ENCODE measurements around the gene SPRYD3.

The SPRYD3 gene

GRCh38 chr12:53091756-53092155 is 12.6 kb upstream of the SPRYD3 start:
- no peaks in the 10 kb centered on the region for H3K9me3 ChIP-seq (ENCODE audit: control insufficient read depth, insufficient read depth, low read depth, low read length)
- H3K4me1 ChIP-seq (ENCODE audit: control insufficient read depth, insufficient read depth, low read length), result no peaks in the 10 kb centered on the region; the same call in 1 of the 2 replicates
- TF ChIP-seq, protein P1, sequence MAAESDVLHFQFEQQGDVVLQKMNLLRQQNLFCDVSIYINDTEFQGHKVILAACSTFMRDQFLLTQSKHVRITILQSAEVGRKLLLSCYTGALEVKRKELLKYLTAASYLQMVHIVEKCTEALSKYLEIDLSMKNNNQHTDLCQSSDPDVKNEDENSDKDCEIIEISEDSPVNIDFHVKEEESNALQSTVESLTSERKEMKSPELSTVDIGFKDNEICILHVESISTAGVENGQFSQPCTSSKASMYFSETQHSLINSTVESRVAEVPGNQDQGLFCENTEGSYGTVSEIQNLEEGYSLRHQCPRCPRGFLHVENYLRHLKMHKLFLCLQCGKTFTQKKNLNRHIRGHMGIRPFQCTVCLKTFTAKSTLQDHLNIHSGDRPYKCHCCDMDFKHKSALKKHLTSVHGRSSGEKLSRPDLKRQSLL (tag by site-specific recombination; IDR thresholded peaks at IDR 0.05), result peak; percentile 85
- TF ChIP-seq ZNF530 (tag by site-specific recombination; IDR thresholded peaks at IDR 0.05; ENCODE audit: low read depth), result no peak
- no peak for TF ChIP-seq ZNF561 (tag by site-specific recombination; IDR thresholded peaks at IDR 0.05; ENCODE audit: borderline replicate concordance)
- no peaks in the 10 kb centered on the region for H3K36me3 ChIP-seq (ENCODE audit: control insufficient read depth in 2 of 2, insufficient read depth in 1 of 2, low read length in 2 of 2)
- POLR2A ChIA-PET, result interaction anchor here (0.6 to 0.9 kb wide), 2 partner anchors 13 to 89 kb away, joined by 3 to 4 read pairs; partner anchors contain the start of genes SPRYD3 and ZNF740
- CTCF ChIA-PET, result no interaction called here
- no peak overlapping the region for H3K4me3 ChIP-seq (ENCODE audit: low read depth, low read length)
- H3K27ac ChIP-seq (ENCODE audit: extremely low read depth, low read depth, low read length), result no peak overlapping the region

GRCh38 chr12:53090554-53090953 is 11.4 kb upstream of the SPRYD3 start:
- ChIA-PET POLR2A (interaction anchor here (1.6 kb wide), 1 partner anchor 12 kb away, joined by 6 read pairs; the partner anchor contains the start of gene SPRYD3), CTCF (interaction anchor here (0.6 to 1.3 kb wide), 3 partner anchors 9 to 773 kb away, joined by 3 to 9 read pairs (median 8); no protein-coding TSS in a partner anchor)
- Histone ChIP-seq H3K4me3 (ENCODE audit: low read depth, low read length) (no peak overlapping the region), H3K27ac (ENCODE audit: extremely low read depth, low read depth, low read length) (no peak overlapping the region), H3K4me1 (ENCODE audit: control insufficient read depth, insufficient read depth, low read length) (no peaks in the 10 kb centered on the region), H3K9me3 (ENCODE audit: control insufficient read depth, insufficient read depth, low read depth, low read length) (no peaks in the 10 kb centered on the region), H3K36me3 (ENCODE audit: control insufficient read depth in 2 of 2, insufficient read depth in 1 of 2, low read length in 2 of 2) (no peaks in the 10 kb centered on the region)
- no peak for TF ChIP-seq KLF7 (tag by site-specific recombination; IDR thresholded peaks at IDR 0.05; ENCODE audit: borderline replicate concordance)
- TF ChIP-seq ZNF530 (tag by site-specific recombination; IDR thresholded peaks at IDR 0.05; ENCODE audit: low read depth), result no peak
- no peak for TF ChIP-seq ZEB2 (tag by site-specific recombination; IDR thresholded peaks at IDR 0.05)
- TF ChIP-seq, protein P2, sequence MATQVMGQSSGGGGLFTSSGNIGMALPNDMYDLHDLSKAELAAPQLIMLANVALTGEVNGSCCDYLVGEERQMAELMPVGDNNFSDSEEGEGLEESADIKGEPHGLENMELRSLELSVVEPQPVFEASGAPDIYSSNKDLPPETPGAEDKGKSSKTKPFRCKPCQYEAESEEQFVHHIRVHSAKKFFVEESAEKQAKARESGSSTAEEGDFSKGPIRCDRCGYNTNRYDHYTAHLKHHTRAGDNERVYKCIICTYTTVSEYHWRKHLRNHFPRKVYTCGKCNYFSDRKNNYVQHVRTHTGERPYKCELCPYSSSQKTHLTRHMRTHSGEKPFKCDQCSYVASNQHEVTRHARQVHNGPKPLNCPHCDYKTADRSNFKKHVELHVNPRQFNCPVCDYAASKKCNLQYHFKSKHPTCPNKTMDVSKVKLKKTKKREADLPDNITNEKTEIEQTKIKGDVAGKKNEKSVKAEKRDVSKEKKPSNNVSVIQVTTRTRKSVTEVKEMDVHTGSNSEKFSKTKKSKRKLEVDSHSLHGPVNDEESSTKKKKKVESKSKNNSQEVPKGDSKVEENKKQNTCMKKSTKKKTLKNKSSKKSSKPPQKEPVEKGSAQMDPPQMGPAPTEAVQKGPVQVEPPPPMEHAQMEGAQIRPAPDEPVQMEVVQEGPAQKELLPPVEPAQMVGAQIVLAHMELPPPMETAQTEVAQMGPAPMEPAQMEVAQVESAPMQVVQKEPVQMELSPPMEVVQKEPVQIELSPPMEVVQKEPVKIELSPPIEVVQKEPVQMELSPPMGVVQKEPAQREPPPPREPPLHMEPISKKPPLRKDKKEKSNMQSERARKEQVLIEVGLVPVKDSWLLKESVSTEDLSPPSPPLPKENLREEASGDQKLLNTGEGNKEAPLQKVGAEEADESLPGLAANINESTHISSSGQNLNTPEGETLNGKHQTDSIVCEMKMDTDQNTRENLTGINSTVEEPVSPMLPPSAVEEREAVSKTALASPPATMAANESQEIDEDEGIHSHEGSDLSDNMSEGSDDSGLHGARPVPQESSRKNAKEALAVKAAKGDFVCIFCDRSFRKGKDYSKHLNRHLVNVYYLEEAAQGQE (tag by site-specific recombination; IDR thresholded peaks at IDR 0.05), result no peak
- TF ChIP-seq ZNF324 (tag by site-specific recombination; IDR thresholded peaks at IDR 0.05), result no peak
- TF ChIP-seq GLIS2 (tag by site-specific recombination; IDR thresholded peaks at IDR 0.05), result no peak
- TF ChIP-seq IKZF3 (tag by site-specific recombination; IDR thresholded peaks at IDR 0.05), result no peak
- TF ChIP-seq MZF1 (tag by site-specific recombination; IDR thresholded peaks at IDR 0.05; ENCODE audit: borderline replicate concordance), result no peak
- TF ChIP-seq FEZF1 (tag by site-specific recombination; IDR thresholded peaks at IDR 0.05), result no peak

- POLR2A ChIA-PET, result interaction anchor here (1.6 kb wide), 1 partner anchor 11 kb away, joined by 6 read pairs; the partner anchor contains the start of gene SPRYD3
- Histone ChIP-seq H3K36me3 (ENCODE audit: control insufficient read depth in 2 of 2, insufficient read depth in 1 of 2, low read length in 2 of 2) (no peaks in the 10 kb centered on the region), H3K4me1 (ENCODE audit: control insufficient read depth, insufficient read depth, low read length) (no peaks in the 10 kb centered on the region), H3K4me3 (ENCODE audit: low read depth, low read length) (no peak overlapping the region), H3K9me3 (ENCODE audit: control insufficient read depth, insufficient read depth, low read depth, low read length) (no peaks in the 10 kb centered on the region), H3K27ac (ENCODE audit: extremely low read depth, low read depth, low read length) (no peak overlapping the region)
- no peak for TF ChIP-seq BCL6B (tag by site-specific recombination; IDR thresholded peaks at IDR 0.05)
- TF ChIP-seq MZF1 (tag by site-specific recombination; IDR thresholded peaks at IDR 0.05; ENCODE audit: borderline replicate concordance), result no peak
- no peak for TF ChIP-seq MYNN (tag by site-specific recombination; IDR thresholded peaks at IDR 0.05; ENCODE audit: borderline replicate concordance)
- no peak for TF ChIP-seq ZIC2 (tag by site-specific recombination; IDR thresholded peaks at IDR 0.05)
- TF ChIP-seq ZNF548 (tag by site-specific recombination; IDR thresholded peaks at IDR 0.05), result peak; percentile 97
- TF ChIP-seq ZNF549 (tag by site-specific recombination; IDR thresholded peaks at IDR 0.05), result no peak
- TF ChIP-seq ZBTB21 (tag by site-specific recombination; IDR thresholded peaks at IDR 0.05), result no peak
- TF ChIP-seq, protein P3, sequence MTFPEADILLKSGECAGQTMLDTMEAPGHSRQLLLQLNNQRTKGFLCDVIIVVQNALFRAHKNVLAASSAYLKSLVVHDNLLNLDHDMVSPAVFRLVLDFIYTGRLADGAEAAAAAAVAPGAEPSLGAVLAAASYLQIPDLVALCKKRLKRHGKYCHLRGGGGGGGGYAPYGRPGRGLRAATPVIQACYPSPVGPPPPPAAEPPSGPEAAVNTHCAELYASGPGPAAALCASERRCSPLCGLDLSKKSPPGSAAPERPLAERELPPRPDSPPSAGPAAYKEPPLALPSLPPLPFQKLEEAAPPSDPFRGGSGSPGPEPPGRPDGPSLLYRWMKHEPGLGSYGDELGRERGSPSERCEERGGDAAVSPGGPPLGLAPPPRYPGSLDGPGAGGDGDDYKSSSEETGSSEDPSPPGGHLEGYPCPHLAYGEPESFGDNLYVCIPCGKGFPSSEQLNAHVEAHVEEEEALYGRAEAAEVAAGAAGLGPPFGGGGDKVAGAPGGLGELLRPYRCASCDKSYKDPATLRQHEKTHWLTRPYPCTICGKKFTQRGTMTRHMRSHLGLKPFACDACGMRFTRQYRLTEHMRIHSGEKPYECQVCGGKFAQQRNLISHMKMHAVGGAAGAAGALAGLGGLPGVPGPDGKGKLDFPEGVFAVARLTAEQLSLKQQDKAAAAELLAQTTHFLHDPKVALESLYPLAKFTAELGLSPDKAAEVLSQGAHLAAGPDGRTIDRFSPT (tag by site-specific recombination; IDR thresholded peaks at IDR 0.05), result no peak
- no peak for TF ChIP-seq ZNF747 (tag by site-specific recombination; IDR thresholded peaks at IDR 0.05)
- CTCF ChIA-PET, result interaction anchor here (0.6 to 1.3 kb wide), 2 partner anchors 9 to 772 kb away, joined by 3 to 9 read pairs; no protein-coding TSS in a partner anchor
Measured at GRCh38 chr12:53090105-53090504, 10.9 kb upstream of the SPRYD3 start.
